Panc1 (cell line): ENCODE results near the gene OR10T2. TPM values are rescaled to one million over a fixed set of nuclear protein-coding genes. Genes with fewer than 3 reads are reported as not detected.

Experiments used
- ATAC-seq: fragments of 200-7000 bp; cut with Tn5 transposase; 2 replicates; pipeline ENCODE4 v1.9.1; 2020; ENCODE audit warnings: mild to moderate bottlenecking, moderate library complexity
- BruUV-seq: library from RNA; stranded (reverse); fragments of 400-500 nt; replicated peaks from 2 replicates; lab custom pipeline; 2021; lab: Mats Ljungman, UMichigan
- CTCF ChIA-PET: fragments of 300-600 bp; sonication (Branson Sonifier 250); formaldehyde crosslinking; loops from one replicate; lab custom pipeline; 2022; ENCODE audit warnings: antibody characterized with exemption; lab: Charles Lee
- POLR2A ChIA-PET: fragments of 300-600 bp; sonication (Branson Sonifier 250); formaldehyde crosslinking; loops from one replicate; lab custom pipeline; 2022; ENCODE audit warnings: antibody characterized with exemption; lab: Charles Lee
- DNase-seq: peaks from one replicate; pipeline ENCODE4 v3.0.0-alpha.2; 2010; ENCODE audit warnings: low read depth, low spot score
- H3K27ac ChIP-seq: 2 replicates; pipeline ENCODE4 v1.5.1; 2011; ENCODE audit warnings: mild to moderate bottlenecking, low read length, inconsistent platforms
- H3K27me3 ChIP-seq: fragments of 200-500 bp; sonication (Bioruptor generic); 2 replicates; pipeline ENCODE4 v1.6.0; 2014; ENCODE audit warnings: low read length, inconsistent platforms; ENCODE audit not compliant: control insufficient read depth, insufficient read depth
- H3K36me3 ChIP-seq: fragments of 200-500 bp; sonication (Bioruptor generic); 2 replicates; pipeline ENCODE4 v1.5.1; 2014; ENCODE audit warnings: inconsistent platforms, mild to moderate bottlenecking, low read length, moderate library complexity; ENCODE audit not compliant: control insufficient read depth, insufficient read depth
- H3K4me1 ChIP-seq: 2 replicates; pipeline ENCODE4 v1.5.1; 2011; ENCODE audit warnings: inconsistent platforms, mild to moderate bottlenecking, low read length, moderate library complexity; ENCODE audit not compliant: control insufficient read depth, insufficient read depth
- H3K4me3 ChIP-seq, 2 experiments: 2 replicates each; pipeline ENCODE4 v1.5.1; 2011 to 2012; ENCODE audit warnings: low read depth in 2 of 2, low read length in 2 of 2, mild to moderate bottlenecking in 2 of 2, inconsistent platforms in 1 of 2, moderate library complexity in 1 of 2
- H3K9me3 ChIP-seq: fragments of 200-500 bp; sonication (Bioruptor generic); 2 replicates; pipeline ENCODE4 v1.5.1; 2014; ENCODE audit warnings: low read depth, mild to moderate bottlenecking, inconsistent platforms, low read length, moderate library complexity; ENCODE audit not compliant: control insufficient read depth, insufficient read depth
- POLR2AphosphoS5 ChIP-seq: IDR thresholded peaks from 2 replicates; pipeline ENCODE4 v1.6.1; 2012; ENCODE audit warnings: mild to moderate bottlenecking, low read depth, low read length, moderate library complexity
- SIN3A ChIP-seq: IDR thresholded peaks from 2 replicates; pipeline ENCODE4 v1.6.1; 2012; ENCODE audit warnings: low read depth, mild to moderate bottlenecking, low read length, moderate library complexity, borderline replicate concordance; ENCODE audit not compliant: insufficient read depth
- TCF7L2 ChIP-seq: IDR thresholded peaks from 2 replicates; pipeline ENCODE4 v1.6.1; 2011; ENCODE audit warnings: mild to moderate bottlenecking, low read depth, low read length, inconsistent platforms
- in situ Hi-C: cut with HindIII; loops from 2 replicates; pipeline ENCODE4 v1.10.0; 2016; ENCODE audit warnings: low sequenced_read_pairs, low pct_unique_long_range_greater_than_20kb
- intact Hi-C: fragments of 100-400 bp; cut with micrococcal nuclease; formaldehyde crosslinking; loops from one replicate; pipeline ENCODE4 v1.10.0; 2022; ENCODE audit not compliant: unreplicated experiment
- total RNA-seq: library from RNA; stranded (reverse); gene quantifications from one replicate; pipeline ENCODE4 v1.2.1, GENCODE V29; 2021; ENCODE audit not compliant: unreplicated experiment
- TF ChIP-seq, protein P1 (sequence below): fragments of 450-650 bp; IDR thresholded peaks from 2 replicates; pipeline ENCODE4 v1.5.1; 2017; ENCODE audit warnings: mild to moderate bottlenecking
- TF ChIP-seq, protein P2 (sequence below), 2 experiments: IDR thresholded peaks; 2 replicates each; pipeline ENCODE4 v1.6.1; 2011 to 2012; ENCODE audit warnings: low read depth in 2 of 2, control low read depth in 1 of 2, low read length in 1 of 2, mild to moderate bottlenecking in 1 of 2, moderate library complexity in 1 of 2; ENCODE audit not compliant: insufficient read depth in 1 of 2

OR10T2 gene
- total RNA-seq, 1 experiment from 2014 or later, result not detected

DNA sequence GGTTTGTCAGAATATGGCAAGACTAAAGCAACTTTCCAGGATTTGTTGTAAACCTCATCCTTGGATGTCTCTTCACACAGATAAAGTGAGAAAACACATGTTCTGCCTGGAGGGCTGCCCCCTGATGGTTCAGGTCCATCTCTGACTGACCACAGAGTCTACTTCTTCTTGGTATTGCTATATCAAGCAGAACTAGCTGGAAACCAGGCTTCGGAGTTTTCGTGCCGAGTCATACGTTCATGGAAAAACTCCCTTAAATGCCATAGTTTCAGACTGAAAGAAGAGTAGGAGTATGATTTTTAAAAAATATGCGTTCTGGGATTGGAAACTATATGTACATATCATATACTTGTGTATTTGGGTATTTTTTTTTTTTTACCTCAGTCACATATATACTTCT is 5.8 kb downstream of the OR10T2 start:
- ChIA-PET POLR2A (no interaction called here), CTCF (no interaction called here)
- Histone ChIP-seq H3K4me3 (no peak overlapping the region), H3K9me3 (no peaks in the 10 kb centered on the region), H3K36me3 (no peaks in the 10 kb centered on the region), H3K4me1 (no peaks in the 10 kb centered on the region), H3K27me3 (no peaks in the 10 kb centered on the region), H3K27ac (no peak overlapping the region)
- DNase-seq, result no peak
- intact Hi-C loops, result no loop called here
- BruUV-seq, result no TSS peak
- in situ Hi-C loops, result no loop called here
- ATAC-seq, result no peak
- no peak for TF ChIP-seq POLR2AphosphoS5
- no peak for TF ChIP-seq SIN3A

DNA sequence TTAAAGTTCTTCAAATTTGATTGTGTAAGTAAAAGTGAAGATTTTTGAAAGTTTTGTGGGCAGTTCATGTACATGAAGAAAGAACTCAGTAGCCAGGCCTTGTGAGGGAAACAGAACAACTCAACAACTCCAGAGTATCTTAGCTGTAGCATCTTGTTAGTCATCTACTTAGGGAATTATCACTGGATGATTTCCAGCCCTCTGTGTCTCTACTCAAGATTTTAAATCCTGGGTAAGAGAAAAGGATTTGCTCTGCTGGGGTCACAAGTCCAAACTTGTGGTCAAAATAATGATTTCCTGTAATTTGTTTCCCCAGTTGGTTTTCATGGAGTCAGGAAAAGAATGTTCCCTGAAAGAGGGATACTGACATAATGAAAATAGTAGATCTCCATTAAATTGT is 8.2 kb downstream of the OR10T2 start:
- no TSS peak for BruUV-seq
- H3K4me3 ChIP-seq, result no peak overlapping the region
- in situ Hi-C loops, result no loop called here
- TF ChIP-seq TCF7L2 (no peak), POLR2AphosphoS5 (no peak), SIN3A (no peak)
- TF ChIP-seq, protein P1, sequence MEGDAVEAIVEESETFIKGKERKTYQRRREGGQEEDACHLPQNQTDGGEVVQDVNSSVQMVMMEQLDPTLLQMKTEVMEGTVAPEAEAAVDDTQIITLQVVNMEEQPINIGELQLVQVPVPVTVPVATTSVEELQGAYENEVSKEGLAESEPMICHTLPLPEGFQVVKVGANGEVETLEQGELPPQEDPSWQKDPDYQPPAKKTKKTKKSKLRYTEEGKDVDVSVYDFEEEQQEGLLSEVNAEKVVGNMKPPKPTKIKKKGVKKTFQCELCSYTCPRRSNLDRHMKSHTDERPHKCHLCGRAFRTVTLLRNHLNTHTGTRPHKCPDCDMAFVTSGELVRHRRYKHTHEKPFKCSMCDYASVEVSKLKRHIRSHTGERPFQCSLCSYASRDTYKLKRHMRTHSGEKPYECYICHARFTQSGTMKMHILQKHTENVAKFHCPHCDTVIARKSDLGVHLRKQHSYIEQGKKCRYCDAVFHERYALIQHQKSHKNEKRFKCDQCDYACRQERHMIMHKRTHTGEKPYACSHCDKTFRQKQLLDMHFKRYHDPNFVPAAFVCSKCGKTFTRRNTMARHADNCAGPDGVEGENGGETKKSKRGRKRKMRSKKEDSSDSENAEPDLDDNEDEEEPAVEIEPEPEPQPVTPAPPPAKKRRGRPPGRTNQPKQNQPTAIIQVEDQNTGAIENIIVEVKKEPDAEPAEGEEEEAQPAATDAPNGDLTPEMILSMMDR, result no peak
- TF ChIP-seq, protein P2, sequence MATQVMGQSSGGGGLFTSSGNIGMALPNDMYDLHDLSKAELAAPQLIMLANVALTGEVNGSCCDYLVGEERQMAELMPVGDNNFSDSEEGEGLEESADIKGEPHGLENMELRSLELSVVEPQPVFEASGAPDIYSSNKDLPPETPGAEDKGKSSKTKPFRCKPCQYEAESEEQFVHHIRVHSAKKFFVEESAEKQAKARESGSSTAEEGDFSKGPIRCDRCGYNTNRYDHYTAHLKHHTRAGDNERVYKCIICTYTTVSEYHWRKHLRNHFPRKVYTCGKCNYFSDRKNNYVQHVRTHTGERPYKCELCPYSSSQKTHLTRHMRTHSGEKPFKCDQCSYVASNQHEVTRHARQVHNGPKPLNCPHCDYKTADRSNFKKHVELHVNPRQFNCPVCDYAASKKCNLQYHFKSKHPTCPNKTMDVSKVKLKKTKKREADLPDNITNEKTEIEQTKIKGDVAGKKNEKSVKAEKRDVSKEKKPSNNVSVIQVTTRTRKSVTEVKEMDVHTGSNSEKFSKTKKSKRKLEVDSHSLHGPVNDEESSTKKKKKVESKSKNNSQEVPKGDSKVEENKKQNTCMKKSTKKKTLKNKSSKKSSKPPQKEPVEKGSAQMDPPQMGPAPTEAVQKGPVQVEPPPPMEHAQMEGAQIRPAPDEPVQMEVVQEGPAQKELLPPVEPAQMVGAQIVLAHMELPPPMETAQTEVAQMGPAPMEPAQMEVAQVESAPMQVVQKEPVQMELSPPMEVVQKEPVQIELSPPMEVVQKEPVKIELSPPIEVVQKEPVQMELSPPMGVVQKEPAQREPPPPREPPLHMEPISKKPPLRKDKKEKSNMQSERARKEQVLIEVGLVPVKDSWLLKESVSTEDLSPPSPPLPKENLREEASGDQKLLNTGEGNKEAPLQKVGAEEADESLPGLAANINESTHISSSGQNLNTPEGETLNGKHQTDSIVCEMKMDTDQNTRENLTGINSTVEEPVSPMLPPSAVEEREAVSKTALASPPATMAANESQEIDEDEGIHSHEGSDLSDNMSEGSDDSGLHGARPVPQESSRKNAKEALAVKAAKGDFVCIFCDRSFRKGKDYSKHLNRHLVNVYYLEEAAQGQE (IDR thresholded peaks at IDR 0.05; ENCODE audit: insufficient read depth in 1 of 2, low read depth in 2 of 2, low read length in 1 of 2), result no peak
- DNase-seq, result no peak
- H3K27me3 ChIP-seq, result no peaks in the 10 kb centered on the region
- no peak overlapping the region for H3K27ac ChIP-seq
- no peaks in the 10 kb centered on the region for H3K9me3 ChIP-seq
- ChIA-PET POLR2A (no interaction called here), CTCF (no interaction called here)
- no peak for ATAC-seq
- intact Hi-C loops, result no loop called here
- H3K4me1 ChIP-seq, result no peaks in the 10 kb centered on the region
- H3K36me3 ChIP-seq, result no peaks in the 10 kb centered on the region

DNA sequence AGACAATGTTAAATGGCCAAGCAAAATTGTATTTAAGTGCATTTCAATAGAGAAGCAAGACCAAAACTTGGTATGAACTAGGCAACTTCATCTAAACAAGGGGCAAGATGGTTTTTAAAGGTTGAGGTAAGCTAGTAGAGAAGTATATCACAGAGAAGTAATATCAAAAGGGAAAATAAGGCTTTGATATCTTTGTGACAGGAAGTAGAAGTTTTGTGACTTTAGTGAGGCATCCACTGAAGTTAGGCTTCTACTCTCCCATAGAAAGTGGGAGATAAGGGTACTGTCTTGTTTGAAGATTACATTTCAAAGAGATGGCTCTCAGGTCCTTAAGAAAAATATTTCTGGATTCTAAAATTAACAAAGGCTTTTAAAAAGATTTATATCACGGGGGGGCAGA is 8.9 kb downstream of the OR10T2 start:
- intact Hi-C loops, result no loop called here
- ATAC-seq (no peak), DNase-seq (no peak)
- Histone ChIP-seq H3K4me1 (no peaks in the 10 kb centered on the region), H3K36me3 (no peaks in the 10 kb centered on the region), H3K4me3 (no peak overlapping the region), H3K9me3 (no peaks in the 10 kb centered on the region), H3K27ac (no peak overlapping the region), H3K27me3 (no peaks in the 10 kb centered on the region)
- POLR2A ChIA-PET, result no interaction called here
- TF ChIP-seq POLR2AphosphoS5 (no peak), TCF7L2 (no peak), SIN3A (no peak)
- TF ChIP-seq, protein P1, result no peak
- TF ChIP-seq, protein P2 (IDR thresholded peaks at IDR 0.05; ENCODE audit: insufficient read depth in 1 of 2, low read depth in 2 of 2, low read length in 1 of 2), result no peak
- CTCF ChIA-PET, result no interaction called here
- in situ Hi-C loops, result no loop called here
- BruUV-seq, result no TSS peak
